Measurements from ENCODE around the gene NSD2. TPM values are rescaled to one million over a fixed set of nuclear protein-coding genes. Genes with fewer than 3 reads are reported as not detected.

The NSD2 gene
- total RNA-seq, 1 experiment from 2014 or later, result 136 TPM

DNA sequence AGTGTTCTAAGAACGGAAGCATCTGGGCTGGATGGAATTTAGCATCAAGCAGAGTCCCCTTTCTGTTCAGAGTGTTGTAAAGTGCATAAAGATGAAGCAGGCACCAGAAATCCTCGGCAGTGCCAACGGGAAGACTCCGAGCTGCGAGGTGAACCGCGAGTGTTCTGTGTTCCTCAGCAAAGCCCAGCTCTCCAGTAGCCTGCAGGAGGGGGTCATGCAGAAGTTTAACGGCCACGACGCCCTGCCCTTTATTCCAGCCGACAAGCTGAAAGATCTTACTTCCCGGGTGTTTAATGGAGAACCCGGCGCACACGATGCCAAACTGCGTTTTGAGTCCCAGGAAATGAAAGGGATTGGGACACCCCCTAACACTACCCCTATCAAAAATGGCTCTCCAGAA lies 29.4 kb downstream of the NSD2 start:
- peaks cover 1% of the 10 kb centered on the region; the same call in 1 of the 2 replicates for H3K27me3 Mint-ChIP-seq (ENCODE audit: low read depth)
- no CpG with 5 or more reads among the region's 16 CpGs for WGBS (ENCODE audit: extremely low coverage, insufficient read length, low lambda C conversion rate)
- H2BK5ac ChIP-seq (ENCODE audit: insufficient read length, low read length), result no peak overlapping the region
- TF ChIP-seq, protein P1, sequence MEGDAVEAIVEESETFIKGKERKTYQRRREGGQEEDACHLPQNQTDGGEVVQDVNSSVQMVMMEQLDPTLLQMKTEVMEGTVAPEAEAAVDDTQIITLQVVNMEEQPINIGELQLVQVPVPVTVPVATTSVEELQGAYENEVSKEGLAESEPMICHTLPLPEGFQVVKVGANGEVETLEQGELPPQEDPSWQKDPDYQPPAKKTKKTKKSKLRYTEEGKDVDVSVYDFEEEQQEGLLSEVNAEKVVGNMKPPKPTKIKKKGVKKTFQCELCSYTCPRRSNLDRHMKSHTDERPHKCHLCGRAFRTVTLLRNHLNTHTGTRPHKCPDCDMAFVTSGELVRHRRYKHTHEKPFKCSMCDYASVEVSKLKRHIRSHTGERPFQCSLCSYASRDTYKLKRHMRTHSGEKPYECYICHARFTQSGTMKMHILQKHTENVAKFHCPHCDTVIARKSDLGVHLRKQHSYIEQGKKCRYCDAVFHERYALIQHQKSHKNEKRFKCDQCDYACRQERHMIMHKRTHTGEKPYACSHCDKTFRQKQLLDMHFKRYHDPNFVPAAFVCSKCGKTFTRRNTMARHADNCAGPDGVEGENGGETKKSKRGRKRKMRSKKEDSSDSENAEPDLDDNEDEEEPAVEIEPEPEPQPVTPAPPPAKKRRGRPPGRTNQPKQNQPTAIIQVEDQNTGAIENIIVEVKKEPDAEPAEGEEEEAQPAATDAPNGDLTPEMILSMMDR (conservative IDR thresholded peaks at IDR 0.05), result no peak
- H3K27me3 ChIP-seq (ENCODE audit: insufficient read depth, low read length), result no peaks in the 10 kb centered on the region
- H4K20me1 ChIP-seq (ENCODE audit: control insufficient read depth, insufficient read depth, insufficient read length), result no peaks in the 10 kb centered on the region
- H3K79me1 ChIP-seq (ENCODE audit: insufficient read depth, low read depth, low read length, poor library complexity, severe bottlenecking), result peaks cover 2% of the 10 kb centered on the region
- no peak overlapping the region for H3K56ac ChIP-seq (ENCODE audit: insufficient read length, low read depth, low read length)
- DNase-seq, result no peak
- H2BK12ac ChIP-seq (ENCODE audit: insufficient read length, low read depth, low read length), result no peak overlapping the region
- no peak overlapping the region for H3K14ac ChIP-seq (ENCODE audit: insufficient read depth, low read length)
- peaks cover 10% of the 10 kb centered on the region; the same call in 1 of the 2 replicates for H3K79me2 ChIP-seq (ENCODE audit: insufficient read depth, low read length)
- no peaks in the 10 kb centered on the region for H3K4me1 ChIP-seq (ENCODE audit: insufficient read depth, low read length)
- no peak overlapping the region for H2BK20ac ChIP-seq (ENCODE audit: low read depth, low read length, poor library complexity, severe bottlenecking)
- no peak overlapping the region for H2BK15ac ChIP-seq (ENCODE audit: low read depth, low read length)
- H3K27ac Mint-ChIP-seq, result no peak overlapping the region
- no peak overlapping the region for H3K4ac ChIP-seq (ENCODE audit: low read depth, low read length)
- peaks cover 30 to 53% (median 50%) of the 10 kb centered on the region in 3 experiments; a peak in 6 of 7 replicates for H3K36me3 Mint-ChIP-seq (ENCODE audit: insufficient read depth in 1 of 3, low read depth in 3 of 3)
- H2AK5ac ChIP-seq (ENCODE audit: insufficient read length, low read length), result no peak overlapping the region
- no peaks in the 10 kb centered on the region for H3K9me3 ChIP-seq (ENCODE audit: control insufficient read depth, low read depth, low read length)
- H3K9me3 Mint-ChIP-seq, result no peaks in the 10 kb centered on the region
- peaks cover 5 to 10% of the 10 kb centered on the region in 2 experiments for H3K4me1 Mint-ChIP-seq
- H3K18ac ChIP-seq (ENCODE audit: insufficient read length, low read depth, low read length), result no peak overlapping the region
- H3K4me2 ChIP-seq (ENCODE audit: insufficient read depth, insufficient read length, low read length), result no peak overlapping the region
- H3K23ac ChIP-seq (ENCODE audit: insufficient read length, low read depth, low read length), result no peak overlapping the region
- no peak overlapping the region for H4K8ac ChIP-seq (replicated peaks; ENCODE audit: insufficient read length, low read depth, low read length)
- H3T11ph ChIP-seq (ENCODE audit: low read length), result no peak overlapping the region
- H3K27ac ChIP-seq (ENCODE audit: insufficient read length, low read depth, low read length), result no peak overlapping the region
- no peak overlapping the region for H3K9ac ChIP-seq (ENCODE audit: extremely low read depth, insufficient read length, low read length)
- H4K5ac ChIP-seq (ENCODE audit: insufficient read length, low read depth, low read length), result no peak overlapping the region
- no peak overlapping the region for H2AFZ ChIP-seq (ENCODE audit: low read length)
- no peak overlapping the region for H4K91ac ChIP-seq (ENCODE audit: insufficient read length, low read depth, low read length)
- no peak overlapping the region for H2BK120ac ChIP-seq (ENCODE audit: low read depth, low read length, poor library complexity, severe bottlenecking)
- H3K23me2 ChIP-seq (ENCODE audit: insufficient read length, low read depth, low read length, poor library complexity, severe bottlenecking), result no peaks in the 10 kb centered on the region
- no peak overlapping the region for H3K4me3 Mint-ChIP-seq

Measured in H9 (cell line).